Stimulated activated naive CD8-positive, alpha-beta T cell treated with anti-CD3 and anti-CD28 coated beads, Interleukin-15, Interleukin-2, amounts not matched to agents 100 ng/mL and 50 ng/mL, for 24 hours (primary cell): ENCODE results near the gene NT5E.

Source experiments
- H3K27ac Mint-ChIP-seq: one replicate; pipeline ENCODE4 v1.8.0; 2021; ENCODE audit warnings: mild to moderate bottlenecking, mixed read lengths
- H3K27me3 Mint-ChIP-seq: one replicate; pipeline ENCODE4 v1.8.0; 2021; ENCODE audit warnings: mixed read lengths
- H3K36me3 Mint-ChIP-seq: one replicate; pipeline ENCODE4 v1.8.0; 2021; ENCODE audit warnings: low read depth, mixed read lengths
- H3K4me1 Mint-ChIP-seq: one replicate; pipeline ENCODE4 v1.8.0; 2021; ENCODE audit warnings: low read depth, mixed read lengths
- H3K4me3 Mint-ChIP-seq: one replicate; pipeline ENCODE4 v1.8.0; 2021; ENCODE audit warnings: mild to moderate bottlenecking, mixed read lengths
- H3K9me3 Mint-ChIP-seq: one replicate; pipeline ENCODE4 v1.8.0; 2021; ENCODE audit warnings: mixed read lengths

Gene NT5E

GRCh38 chr6:85416049-85416448, 33.8 kb upstream of the NT5E start:
- H3K27me3 Mint-ChIP-seq = no peaks in the 10 kb centered on the region
- H3K9me3 Mint-ChIP-seq = no peaks in the 10 kb centered on the region
- peak overlapping the region; percentile 62 for H3K27ac Mint-ChIP-seq
- H3K4me3 Mint-ChIP-seq = peak overlapping the region; percentile 9
- H3K36me3 Mint-ChIP-seq = no peaks in the 10 kb centered on the region
- H3K4me1 Mint-ChIP-seq = peaks cover 45% of the 10 kb centered on the region

GRCh38 chr6:85416766-85417165, 33.1 kb upstream of the NT5E start:
- peak overlapping the region; percentile 62 for H3K27ac Mint-ChIP-seq
- H3K4me3 Mint-ChIP-seq = no peak overlapping the region
- no peaks in the 10 kb centered on the region for H3K9me3 Mint-ChIP-seq
- H3K4me1 Mint-ChIP-seq = peaks cover 45% of the 10 kb centered on the region
- H3K27me3 Mint-ChIP-seq = peaks cover 4% of the 10 kb centered on the region
- H3K36me3 Mint-ChIP-seq = no peaks in the 10 kb centered on the region

- H3K4me3 Mint-ChIP-seq = no peak overlapping the region
- peaks cover 45% of the 10 kb centered on the region for H3K4me1 Mint-ChIP-seq
Measured at GRCh38 chr6:85417336-85417735, 32.5 kb upstream of the NT5E start.

GRCh38 chr6:85418059-85418458, 31.8 kb upstream of the NT5E start:
- no peaks in the 10 kb centered on the region for H3K9me3 Mint-ChIP-seq
- peaks cover 4% of the 10 kb centered on the region for H3K27me3 Mint-ChIP-seq
- peaks cover 45% of the 10 kb centered on the region for H3K4me1 Mint-ChIP-seq
- no peaks in the 10 kb centered on the region for H3K36me3 Mint-ChIP-seq
- no peak overlapping the region for H3K27ac Mint-ChIP-seq
- no peak overlapping the region for H3K4me3 Mint-ChIP-seq

More at GRCh38 chr6:85417336-85417735, 32.5 kb upstream of the NT5E start:
- Mint-ChIP-seq H3K36me3 (no peaks in the 10 kb centered on the region), H3K27me3 (peaks cover 4% of the 10 kb centered on the region), H3K9me3 (no peaks in the 10 kb centered on the region), H3K27ac (no peak overlapping the region)

GRCh38 chr6:85419046-85419759, 30.7 kb upstream of the NT5E start:
- Mint-ChIP-seq H3K27ac (no peak overlapping the region), H3K9me3 (no peaks in the 10 kb centered on the region), H3K4me3 (no peak overlapping the region), H3K27me3 (peaks cover 4% of the 10 kb centered on the region), H3K36me3 (no peaks in the 10 kb centered on the region), H3K4me1 (peaks cover 45% of the 10 kb centered on the region)

GRCh38 chr6:85420551-85420950, 29.3 kb upstream of the NT5E start:
- no peaks in the 10 kb centered on the region for H3K9me3 Mint-ChIP-seq
- no peaks in the 10 kb centered on the region for H3K36me3 Mint-ChIP-seq
- no peak overlapping the region for H3K27ac Mint-ChIP-seq
- H3K4me3 Mint-ChIP-seq = no peak overlapping the region
- peaks cover 39% of the 10 kb centered on the region for H3K4me1 Mint-ChIP-seq
- peaks cover 4% of the 10 kb centered on the region for H3K27me3 Mint-ChIP-seq

GRCh38 chr6:85421181-85421580, 28.7 kb upstream of the NT5E start:
- H3K27me3 Mint-ChIP-seq = peaks cover 4% of the 10 kb centered on the region
- H3K4me1 Mint-ChIP-seq = peaks cover 33% of the 10 kb centered on the region
- peaks cover 3% of the 10 kb centered on the region for H3K9me3 Mint-ChIP-seq
- H3K36me3 Mint-ChIP-seq = no peaks in the 10 kb centered on the region
- no peak overlapping the region for H3K27ac Mint-ChIP-seq
- no peak overlapping the region for H3K4me3 Mint-ChIP-seq

- Mint-ChIP-seq H3K36me3 (no peaks in the 10 kb centered on the region), H3K4me1 (peaks cover 25% of the 10 kb centered on the region), H3K9me3 (peaks cover 3% of the 10 kb centered on the region), H3K4me3 (no peak overlapping the region), H3K27me3 (peaks cover 4% of the 10 kb centered on the region), H3K27ac (no peak overlapping the region)
Measured at GRCh38 chr6:85421972-85422371, 27.9 kb upstream of the NT5E start.

GRCh38 chr6:85422996-85423395, 26.9 kb upstream of the NT5E start:
- no peak overlapping the region for H3K4me3 Mint-ChIP-seq
- H3K4me1 Mint-ChIP-seq = peaks cover 18% of the 10 kb centered on the region
- H3K27ac Mint-ChIP-seq = no peak overlapping the region
- H3K9me3 Mint-ChIP-seq = peaks cover 9% of the 10 kb centered on the region
- H3K27me3 Mint-ChIP-seq = peaks cover 4% of the 10 kb centered on the region
- no peaks in the 10 kb centered on the region for H3K36me3 Mint-ChIP-seq

- H3K4me1 Mint-ChIP-seq = no peaks in the 10 kb centered on the region
- H3K27ac Mint-ChIP-seq = no peak overlapping the region
- H3K36me3 Mint-ChIP-seq = no peaks in the 10 kb centered on the region
- no peak overlapping the region for H3K4me3 Mint-ChIP-seq
- H3K9me3 Mint-ChIP-seq = peaks cover 11% of the 10 kb centered on the region
- H3K27me3 Mint-ChIP-seq = peaks cover 4% of the 10 kb centered on the region
Measured at GRCh38 chr6:85424981-85425380, 24.9 kb upstream of the NT5E start.

- Mint-ChIP-seq H3K4me1 (no peaks in the 10 kb centered on the region), H3K27ac (no peak overlapping the region), H3K27me3 (peaks cover 4% of the 10 kb centered on the region), H3K36me3 (no peaks in the 10 kb centered on the region), H3K9me3 (peaks cover 11% of the 10 kb centered on the region), H3K4me3 (no peak overlapping the region)
Measured at GRCh38 chr6:85425997-85426396, 23.9 kb upstream of the NT5E start.

- Mint-ChIP-seq H3K9me3 (peaks cover 11% of the 10 kb centered on the region), H3K4me1 (no peaks in the 10 kb centered on the region), H3K27me3 (no peaks in the 10 kb centered on the region), H3K36me3 (no peaks in the 10 kb centered on the region), H3K27ac (no peak overlapping the region), H3K4me3 (no peak overlapping the region)
Measured at GRCh38 chr6:85428486-85428885, 21.4 kb upstream of the NT5E start.

GRCh38 chr6:85429346-85429745, 20.5 kb upstream of the NT5E start:
- peaks cover 11% of the 10 kb centered on the region for H3K9me3 Mint-ChIP-seq

GRCh38 chr6:85431271-85431670, 18.6 kb upstream of the NT5E start:
- Mint-ChIP-seq H3K4me3 (no peak overlapping the region), H3K4me1 (no peaks in the 10 kb centered on the region), H3K9me3 (peaks cover 8% of the 10 kb centered on the region), H3K27ac (no peak overlapping the region), H3K36me3 (no peaks in the 10 kb centered on the region), H3K27me3 (no peaks in the 10 kb centered on the region)

More at GRCh38 chr6:85429346-85429745, 20.5 kb upstream of the NT5E start:
- Mint-ChIP-seq H3K36me3 (no peaks in the 10 kb centered on the region), H3K4me1 (no peaks in the 10 kb centered on the region), H3K4me3 (no peak overlapping the region), H3K27me3 (no peaks in the 10 kb centered on the region), H3K27ac (no peak overlapping the region)

GRCh38 chr6:85432554-85432953, 17.3 kb upstream of the NT5E start:
- Mint-ChIP-seq H3K4me3 (no peak overlapping the region), H3K4me1 (no peaks in the 10 kb centered on the region), H3K9me3 (peaks cover 7% of the 10 kb centered on the region), H3K27ac (no peak overlapping the region), H3K27me3 (no peaks in the 10 kb centered on the region), H3K36me3 (no peaks in the 10 kb centered on the region)

GRCh38 chr6:85435851-85436250, 14.0 kb upstream of the NT5E start:
- Mint-ChIP-seq H3K27me3 (no peaks in the 10 kb centered on the region), H3K4me1 (no peaks in the 10 kb centered on the region), H3K27ac (no peak overlapping the region), H3K36me3 (no peaks in the 10 kb centered on the region), H3K4me3 (no peak overlapping the region), H3K9me3 (peaks cover 15% of the 10 kb centered on the region)
